Measurements from ENCODE around the gene XBP1.
A peak's percentile ranks its signal among the peaks of the same experiment; 100 is the strongest.
"Not testable (repeated sequence)": the region's sequence is repeated elsewhere in the genome, so short reads cannot be mapped to it uniquely, and the experiment has no call there.

The XBP1 gene

DNA sequence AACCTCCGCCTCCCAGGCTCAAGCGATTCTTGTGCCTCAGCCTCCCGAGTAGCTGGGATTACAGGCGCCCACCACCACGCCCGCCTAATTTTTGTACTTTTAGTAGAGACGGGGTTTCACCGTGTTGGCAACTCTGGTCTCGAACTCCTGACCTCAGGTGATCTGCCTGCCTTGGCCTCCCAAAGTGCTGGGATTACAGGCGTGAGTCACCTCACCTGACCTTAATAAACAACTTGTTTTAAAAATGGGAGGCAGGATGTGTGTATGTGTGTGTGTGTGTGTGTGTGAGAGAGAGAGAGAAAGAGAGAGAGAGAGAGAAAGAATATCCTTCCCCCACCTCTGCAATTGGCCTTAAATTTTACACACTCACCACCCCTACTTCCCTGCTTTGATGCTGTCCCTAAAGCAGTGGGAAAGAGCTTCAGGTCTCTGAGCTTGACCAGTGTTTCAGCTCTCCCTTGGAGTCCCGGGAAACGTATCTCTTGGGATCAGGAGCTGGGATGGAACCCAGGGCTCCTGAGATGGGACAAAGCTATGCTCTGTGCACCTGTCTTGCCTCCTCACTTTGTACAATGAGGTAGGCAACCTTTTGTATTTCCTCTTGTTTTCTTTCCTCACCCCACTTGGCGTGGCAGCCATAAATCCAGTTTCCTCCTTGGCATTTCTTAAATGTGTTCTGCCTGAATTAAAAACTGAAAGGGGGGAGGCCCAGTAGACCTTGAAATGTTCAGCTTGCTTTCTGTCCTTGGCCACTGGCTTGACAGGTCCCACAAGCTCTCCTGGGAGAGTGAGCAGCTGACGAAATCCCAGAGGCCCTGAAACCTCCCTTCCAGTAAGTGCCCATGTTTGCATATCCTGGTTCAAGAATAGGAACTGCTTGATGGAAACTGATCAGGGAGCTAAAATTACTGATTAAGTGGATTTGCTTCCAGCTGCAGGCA is 17.8 kb upstream of the XBP1 start:
- no peak for DNase-seq (ENCODE audit: low read depth in 2 of 2)

- no peak for DNase-seq (ENCODE audit: low read depth in 2 of 2)
Observed at GRCh38 chr22:28817064-28817463, 16.7 kb upstream of the XBP1 start.

- no peak for DNase-seq (ENCODE audit: low read depth in 2 of 2)
Observed at GRCh38 chr22:28815729-28816128, 15.4 kb upstream of the XBP1 start.

GRCh38 chr22:28815111-28815510 is 14.7 kb upstream of the XBP1 start:
- DNase-seq (ENCODE audit: low read depth in 2 of 2): no peak

- DNase-seq (ENCODE audit: low read depth in 2 of 2): no peak
Observed at GRCh38 chr22:28813772-28814518, 13.6 kb upstream of the XBP1 start.

DNA sequence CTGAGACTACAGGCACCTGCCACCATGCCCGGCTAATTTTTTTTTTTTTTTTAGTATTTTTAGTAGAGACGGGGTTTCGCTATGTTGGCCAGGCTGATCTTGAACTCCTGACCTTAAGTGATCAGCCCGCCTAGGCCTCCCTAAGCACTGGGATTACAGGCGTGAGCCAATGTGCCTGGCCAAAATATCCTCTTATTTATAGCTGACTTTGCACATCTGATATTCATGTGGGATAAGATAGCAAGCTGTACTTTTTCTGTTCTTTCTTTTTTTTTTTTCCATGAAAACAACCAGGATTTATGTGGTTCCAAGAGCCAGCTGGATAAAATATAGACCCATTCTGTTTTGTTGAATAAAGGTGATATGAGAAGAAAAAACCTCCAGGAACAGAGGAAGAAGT is 12.1 kb upstream of the XBP1 start:
- no peak for DNase-seq (ENCODE audit: low read depth in 2 of 2)

- DNase-seq (ENCODE audit: low read depth in 2 of 2): no peak
Observed at GRCh38 chr22:28810821-28811491, 10.6 kb upstream of the XBP1 start.

DNA sequence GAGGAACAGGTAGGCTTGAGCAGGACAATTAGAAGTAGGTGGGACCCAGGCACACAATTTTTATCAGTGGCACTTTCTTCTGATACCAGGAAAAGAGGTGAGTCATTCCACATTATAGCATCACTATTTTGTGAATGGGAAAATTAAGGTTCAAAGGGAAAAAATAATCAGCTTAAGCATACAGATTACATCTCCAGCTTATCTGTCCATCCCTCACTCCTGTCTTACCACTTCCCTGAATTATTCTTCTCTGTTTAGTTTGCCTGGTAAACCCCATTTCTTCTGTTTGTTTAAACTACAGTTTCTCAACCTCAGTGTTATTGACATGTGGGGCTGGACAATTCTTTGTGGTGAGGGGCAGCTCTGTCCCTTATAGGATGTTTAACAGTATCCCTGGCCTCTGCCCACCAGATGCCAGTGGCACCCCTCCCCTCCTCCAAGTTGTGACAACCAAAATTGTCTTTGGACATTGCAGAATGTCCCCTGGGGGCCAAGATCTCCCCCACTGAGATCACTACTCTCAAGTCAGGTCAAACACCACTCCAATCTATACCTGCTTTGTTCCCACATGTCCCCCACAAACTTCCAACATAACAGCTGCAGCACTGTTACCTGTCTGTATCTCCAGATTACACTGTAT is 8.5 kb upstream of the XBP1 start:
- no peak for DNase-seq (ENCODE audit: low read depth in 2 of 2)

- not testable (repeated sequence) for DNase-seq (ENCODE audit: low read depth in 2 of 2)
Observed at GRCh38 chr22:28805426-28805825, 5.1 kb upstream of the XBP1 start.

GRCh38 chr22:28802595-28803123 is 2.3 kb upstream of the XBP1 start:
- DNase-seq (ENCODE audit: low read depth in 2 of 2): no peak

DNA sequence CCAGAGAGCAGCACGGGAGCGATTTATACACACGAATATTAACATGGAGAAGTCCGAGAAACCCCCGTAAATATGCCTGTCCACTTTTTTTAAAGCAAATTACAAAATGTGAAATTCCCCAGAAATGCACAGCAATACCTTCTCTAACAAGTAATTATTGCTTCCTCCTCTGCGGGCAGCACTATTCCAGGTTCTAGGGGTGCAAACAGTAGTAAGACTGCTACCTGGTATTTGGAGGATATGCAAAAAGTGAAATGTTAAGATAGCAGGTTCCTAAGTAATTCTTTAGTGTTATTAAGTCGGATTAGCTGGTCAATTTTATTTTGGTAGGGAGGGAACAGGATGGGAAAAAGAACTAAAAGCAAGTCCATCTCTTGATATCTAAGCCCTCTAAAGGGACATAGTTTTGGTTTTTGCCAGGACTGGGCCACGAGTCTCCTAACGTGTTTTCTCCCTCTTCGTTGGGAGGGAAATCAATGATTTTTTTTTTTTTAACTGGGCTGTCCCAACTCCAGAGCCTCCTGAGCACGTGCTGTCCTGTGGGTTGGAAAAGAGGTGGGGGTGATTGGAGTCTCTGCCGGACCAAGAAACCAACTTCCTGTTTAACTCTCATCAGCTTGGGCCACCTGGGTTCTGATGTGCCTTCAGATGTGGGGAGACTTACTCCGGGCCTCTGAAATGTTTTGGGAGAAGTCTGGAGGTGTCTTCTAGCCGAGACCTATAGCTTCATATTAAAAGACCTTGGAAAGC is 1.7 kb upstream of the XBP1 start:
- no peak for DNase-seq (ENCODE audit: low read depth in 2 of 2)

- peak in 1 of 2 experiments; percentile 16 for DNase-seq (ENCODE audit: low read depth in 2 of 2)
Observed at GRCh38 chr22:28799606-28800307, 612 bp downstream of the XBP1 start.

- DNase-seq (ENCODE audit: low read depth in 2 of 2): no peak
Observed at GRCh38 chr22:28798810-28799605, 1.4 kb downstream of the XBP1 start.

DNA sequence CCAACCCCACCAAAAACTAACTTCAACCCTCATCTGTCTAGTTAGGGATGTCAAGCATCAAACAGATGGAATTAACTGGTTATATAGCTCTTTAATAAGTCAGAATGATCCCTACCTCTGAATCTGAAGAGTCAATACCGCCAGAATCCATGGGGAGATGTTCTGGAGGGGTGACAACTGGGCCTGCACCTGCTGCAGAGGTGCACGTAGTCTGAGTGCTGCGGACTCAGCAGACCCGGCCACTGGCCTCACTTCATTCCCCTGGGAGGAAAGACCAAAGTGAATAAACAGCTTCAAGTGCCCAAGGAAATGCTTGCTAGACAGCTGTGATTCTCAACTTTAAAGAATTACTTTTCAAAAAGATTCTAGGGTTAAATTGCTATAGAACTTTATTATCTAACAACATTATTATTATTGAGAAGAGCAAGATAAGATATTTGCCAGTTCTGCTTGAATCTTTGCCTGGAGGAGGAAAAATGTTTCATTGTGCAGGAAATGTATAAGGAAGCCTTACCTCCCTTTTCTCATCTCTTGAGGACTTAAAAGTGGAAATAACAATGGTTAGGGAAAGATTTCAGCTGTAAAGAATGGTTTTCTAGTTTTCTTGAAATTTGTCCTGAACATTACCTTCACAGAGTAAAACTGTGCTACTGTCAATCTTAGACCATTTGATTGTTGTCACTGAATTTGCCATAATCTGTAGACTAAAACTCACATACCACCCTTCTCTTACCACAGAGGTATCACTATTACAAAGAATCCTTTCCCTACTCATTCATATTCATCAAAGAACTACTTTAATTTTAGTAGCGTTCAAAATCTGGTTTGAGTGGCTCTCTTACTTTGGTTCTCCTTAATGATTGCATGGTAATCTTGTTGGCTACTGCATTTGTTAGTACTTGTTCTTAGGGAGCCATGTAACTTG is 4.2 kb downstream of the XBP1 start:
- DNase-seq (ENCODE audit: low read depth in 2 of 2): no peak

DNA sequence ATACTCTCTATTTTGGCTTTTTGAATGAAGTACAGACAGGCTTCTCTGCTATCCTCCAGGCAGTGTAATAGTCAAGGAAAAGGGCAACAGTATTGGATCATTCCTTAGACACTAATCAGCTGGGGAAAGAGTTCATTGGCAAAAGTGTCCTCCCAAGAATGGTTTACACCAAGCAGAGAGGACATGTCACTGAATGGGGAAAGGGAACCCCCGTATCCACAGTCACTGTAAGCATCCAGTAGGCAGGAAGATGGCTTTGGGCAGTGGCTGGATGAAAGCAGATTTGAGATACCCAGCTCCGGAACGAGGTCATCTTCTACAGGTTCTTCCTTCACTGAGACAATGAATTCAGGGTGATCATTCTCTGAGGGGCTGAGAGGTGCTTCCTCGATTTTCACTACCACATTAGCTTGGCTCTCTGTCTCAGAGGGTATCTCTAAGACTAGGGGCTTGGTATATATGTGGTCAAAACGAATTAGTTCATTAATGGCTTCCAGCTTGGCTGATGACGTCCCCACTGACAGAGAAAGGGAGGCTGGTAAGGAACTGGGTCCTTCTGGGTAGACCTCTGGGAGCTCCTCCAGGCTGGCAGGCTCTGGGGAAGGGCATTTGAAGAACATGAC is 5.2 kb downstream of the XBP1 start:
- no peak for DNase-seq (ENCODE audit: low read depth in 2 of 2)

- DNase-seq (ENCODE audit: low read depth in 2 of 2): no peak
Observed at GRCh38 chr22:28793976-28794584, 6.3 kb downstream of the XBP1 start.
